Stimulated activated CD8-positive, alpha-beta memory T cell treated with anti-CD3 and anti-CD28 coated beads, Interleukin-15, amount 100 ng/mL, for 1 hour (primary cell): Measurements from ENCODE around the gene TNNC2.
"Not testable (repeated sequence)": the region's sequence is repeated elsewhere in the genome, so short reads cannot be mapped to it uniquely, and the experiment has no call there.

Source experiments
- DNase-seq: peaks from one replicate; pipeline ENCODE4 v3.0.0-alpha.2; 2020; ENCODE audit warnings: low read depth

Gene TNNC2

DNA sequence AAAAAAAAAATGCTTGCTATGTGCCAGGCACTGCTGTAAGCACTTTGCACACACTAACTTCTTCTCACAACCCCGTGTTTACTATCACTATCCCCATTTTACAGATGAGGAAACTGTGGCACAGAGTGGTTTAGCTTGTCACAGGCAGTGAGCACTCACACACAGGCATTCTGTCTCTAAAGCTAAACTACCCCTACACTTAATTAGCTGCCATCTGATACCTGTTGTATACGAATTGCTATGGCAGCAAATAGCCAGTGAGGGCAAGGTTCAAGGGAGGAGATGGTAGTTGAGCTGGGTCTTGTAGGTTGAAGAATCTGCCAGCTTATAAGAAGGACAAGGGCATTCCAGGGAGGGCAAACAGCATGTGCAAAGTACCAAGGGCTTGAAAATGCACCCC, 5.2 kb downstream of the TNNC2 start:
- DNase-seq: no peak

DNA sequence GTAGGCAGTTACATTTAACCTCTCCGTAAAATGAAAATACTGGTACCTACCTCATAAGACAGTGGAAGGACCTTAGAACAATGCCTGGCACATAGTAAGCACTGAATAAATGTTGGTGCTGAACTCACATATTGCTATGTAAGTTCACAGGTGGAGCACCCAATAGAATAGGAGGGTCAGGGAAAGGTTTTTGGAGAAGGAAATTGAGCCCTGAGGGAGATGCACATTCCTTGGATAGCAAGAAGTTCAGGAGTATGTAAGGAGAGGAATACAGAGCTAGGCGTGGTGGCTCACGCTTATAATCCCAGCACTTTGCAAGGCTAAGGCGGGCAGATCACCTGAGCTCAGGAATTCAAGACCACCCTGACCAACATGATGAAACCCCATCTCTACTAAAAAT, 7.6 kb downstream of the TNNC2 start:
- no peak for DNase-seq

DNA sequence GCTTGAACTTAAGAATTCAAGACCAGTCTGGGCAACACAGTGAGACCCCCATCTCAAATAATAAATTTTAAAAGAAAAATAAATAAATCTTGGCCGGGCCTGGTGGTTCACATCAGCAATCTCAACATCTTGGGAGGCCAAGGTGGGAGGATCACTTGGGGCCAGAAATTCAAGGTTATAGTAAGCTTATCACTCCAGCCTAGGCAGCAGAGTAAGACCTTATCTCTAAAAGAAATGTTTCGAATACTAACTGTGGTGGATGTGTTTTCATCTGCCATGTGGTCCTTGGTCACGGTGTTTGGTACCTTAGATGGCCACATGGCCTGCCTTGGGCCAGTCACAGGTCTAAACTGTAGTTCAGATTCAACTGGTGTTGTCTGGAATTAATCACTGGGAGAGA, 8.9 kb downstream of the TNNC2 start:
- DNase-seq: no peak

DNA sequence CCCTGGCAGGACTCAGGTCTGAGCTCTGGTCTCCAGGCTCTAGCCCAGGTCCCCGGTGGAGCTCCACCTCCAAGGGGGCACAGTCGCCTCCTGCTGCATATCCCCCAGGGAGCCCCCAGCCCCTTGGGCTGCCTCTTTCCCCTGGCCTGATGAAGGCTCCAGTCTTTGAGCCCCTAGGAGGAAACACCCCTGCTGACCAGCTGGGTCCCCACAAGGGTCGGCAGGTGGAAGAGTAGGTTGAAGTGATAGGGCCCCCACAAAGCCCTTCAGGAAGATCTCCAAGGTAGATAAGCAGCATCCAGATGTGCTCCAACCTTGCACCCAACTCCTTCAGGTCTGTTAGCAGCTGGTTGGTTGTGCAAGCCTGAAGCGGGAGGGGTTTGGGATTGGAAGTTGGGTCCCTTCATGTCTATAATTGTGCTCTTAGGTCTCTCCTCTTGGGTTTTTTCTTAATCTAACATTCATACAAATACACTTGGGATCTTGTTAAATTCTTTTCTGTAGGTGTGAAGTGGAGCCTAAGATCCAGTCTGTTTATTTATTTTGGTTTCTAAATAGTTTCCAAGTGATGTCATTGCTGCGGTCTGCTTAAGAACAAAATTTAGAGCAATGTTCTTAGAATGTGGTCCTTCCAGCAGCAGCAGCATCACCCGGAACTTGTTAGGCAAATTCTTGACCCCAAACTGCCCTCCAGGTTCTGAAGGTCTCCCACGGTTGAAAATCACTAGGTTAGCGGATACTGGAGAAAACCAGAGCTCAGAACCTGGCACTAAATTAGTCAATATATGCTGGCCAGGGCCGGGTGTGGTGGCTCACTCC, 9.5 kb downstream of the TNNC2 start:
- DNase-seq: no peak

DNA sequence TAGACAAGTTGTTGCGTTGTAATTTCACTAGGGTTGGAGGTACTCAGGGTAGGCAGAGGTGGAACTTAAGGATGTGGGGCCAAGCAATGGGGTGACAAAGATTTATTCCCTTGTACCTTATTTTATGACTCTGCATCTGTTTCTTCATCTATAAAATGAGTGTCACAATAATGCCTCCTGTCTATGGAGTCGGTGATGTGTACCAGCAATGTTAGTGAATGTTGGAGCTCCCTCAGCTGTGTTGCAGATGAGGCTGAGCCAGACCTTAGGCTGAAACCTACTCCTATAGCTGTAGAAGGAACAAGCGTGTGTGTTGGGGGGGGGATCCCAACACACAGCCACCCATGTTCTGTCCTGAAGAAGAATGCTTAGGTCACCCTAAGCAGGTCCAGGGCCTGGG, 10.2 kb downstream of the TNNC2 start:
- no peak for DNase-seq

GRCh38 chr20:45814314-45814713, 12.8 kb downstream of the TNNC2 start:
- DNase-seq: no peak

- no peak for DNase-seq
Observed at GRCh38 chr20:45813489-45813888, 13.6 kb downstream of the TNNC2 start.

DNA sequence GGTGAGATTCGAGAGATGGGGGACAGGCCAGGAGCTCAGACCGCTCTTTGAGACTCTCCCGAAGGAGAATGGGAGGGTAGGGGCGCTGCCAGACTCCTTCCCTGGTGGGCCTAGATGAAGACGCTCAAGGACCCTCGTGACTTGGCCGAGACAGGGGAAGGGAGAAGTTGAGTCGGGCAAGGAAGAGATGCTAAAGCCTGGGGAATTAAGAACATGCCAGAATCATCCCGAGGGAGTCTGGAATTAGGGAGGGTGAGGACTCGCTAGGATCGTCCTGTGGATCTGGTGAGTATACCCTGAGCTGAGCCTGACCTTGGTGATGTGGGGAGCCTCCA, 14.1 kb downstream of the TNNC2 start:
- DNase-seq: no peak

DNA sequence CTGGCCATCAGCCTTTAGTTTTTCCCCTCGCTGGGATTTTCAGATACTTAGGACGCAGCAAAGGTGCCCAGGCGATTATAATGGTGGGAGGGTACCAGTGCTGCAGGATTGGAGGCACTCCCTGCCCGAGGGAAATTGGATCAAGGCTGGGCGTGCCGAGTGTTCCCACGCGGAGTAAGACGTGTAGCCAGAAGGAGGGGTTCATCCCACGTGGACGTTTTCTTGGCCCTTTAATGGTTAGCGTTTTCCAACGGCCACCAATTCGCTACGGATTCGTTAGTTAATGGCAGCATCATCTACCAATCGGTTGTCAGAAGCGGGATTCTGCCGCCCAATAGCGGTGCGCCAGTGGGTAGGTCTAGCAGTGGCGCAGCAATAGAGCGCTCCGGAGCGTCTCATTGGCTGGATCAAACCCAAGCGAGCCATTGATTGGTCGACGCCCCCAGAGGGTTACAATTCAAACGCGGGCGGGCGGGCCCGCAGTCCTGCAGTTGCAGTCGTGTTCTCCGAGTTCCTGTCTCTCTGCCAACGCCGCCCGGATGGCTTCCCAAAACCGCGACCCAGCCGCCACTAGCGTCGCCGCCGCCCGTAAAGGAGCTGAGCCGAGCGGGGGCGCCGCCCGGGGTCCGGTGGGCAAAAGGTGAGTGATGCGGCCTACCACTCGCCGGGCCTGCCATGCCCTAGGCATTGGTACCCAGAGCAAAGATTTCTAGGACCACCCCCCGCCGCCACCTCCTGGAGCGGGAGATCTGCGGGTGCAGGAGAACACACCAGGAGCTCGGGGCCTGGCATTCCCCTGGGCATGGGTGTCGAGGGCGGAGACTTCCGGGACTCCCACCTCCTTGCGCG, 14.7 kb downstream of the TNNC2 start, which contains the start of gene UBE2C:
UBE2C (plus strand) TSS at position 488 of the 849 bp plus-strand sequence; CDS start at position 540, 52 bp downstream.
- DNase-seq: peak; percentile 84

DNA sequence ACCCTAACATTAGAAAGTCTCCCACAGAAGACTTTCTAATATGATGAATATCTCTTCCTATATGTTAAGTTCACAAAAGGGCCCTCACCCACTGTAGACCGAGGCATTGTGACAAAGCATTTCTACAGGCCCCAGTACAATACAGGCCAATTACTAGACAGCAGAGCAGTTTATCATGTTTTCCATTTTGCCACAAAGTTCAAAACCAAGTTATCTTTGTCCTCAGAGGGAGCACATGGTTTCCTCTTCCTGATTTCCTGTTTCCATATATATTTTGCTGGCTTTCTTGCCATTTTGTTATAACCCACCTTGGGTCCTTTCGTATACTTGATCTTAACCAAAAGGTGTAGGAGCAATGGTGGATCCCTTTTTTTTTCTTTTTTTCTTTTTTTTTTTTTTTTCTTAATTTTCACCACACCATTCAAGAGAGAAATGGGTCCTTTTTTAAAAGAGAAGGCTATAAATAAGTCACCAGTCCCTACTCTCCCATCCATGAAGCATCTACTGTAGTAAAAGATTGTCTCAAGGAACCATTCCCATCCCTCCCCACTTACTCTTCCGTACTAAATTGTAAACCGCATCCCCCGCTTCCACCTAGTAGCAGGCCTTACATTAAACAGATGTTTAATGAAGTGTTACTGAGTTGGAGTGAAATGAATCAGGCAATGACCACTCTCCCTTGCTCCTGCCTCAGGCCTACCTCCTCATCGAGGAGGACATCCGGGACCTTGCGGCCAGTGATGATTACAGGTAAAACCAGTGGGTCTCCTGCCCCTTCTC, 16.7 kb downstream of the TNNC2 start:
- DNase-seq: no peak

DNA sequence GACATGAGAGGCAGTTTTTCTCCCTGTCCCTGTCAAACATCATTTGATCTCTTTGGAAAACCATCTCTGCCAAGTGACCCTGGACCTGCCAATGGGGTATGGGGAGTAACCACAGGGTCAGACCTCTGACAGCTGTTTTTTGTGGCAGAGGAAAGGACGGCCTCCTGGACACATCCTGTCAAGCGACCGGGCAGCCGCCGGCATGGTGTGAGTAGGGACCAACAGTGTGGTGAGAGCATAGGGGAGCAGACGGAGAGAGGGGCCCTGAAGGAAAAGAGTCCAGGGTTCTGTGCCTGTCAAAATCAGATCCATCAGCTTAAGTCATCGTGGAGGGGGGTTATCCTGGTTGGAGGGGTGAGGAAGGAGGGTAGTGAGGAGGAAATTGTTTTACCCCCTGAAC, 25.3 kb downstream of the TNNC2 start:
- DNase-seq: no peak

GRCh38 chr20:45798935-45799642, 28.0 kb downstream of the TNNC2 start:
- DNase-seq: peak; percentile 40

DNA sequence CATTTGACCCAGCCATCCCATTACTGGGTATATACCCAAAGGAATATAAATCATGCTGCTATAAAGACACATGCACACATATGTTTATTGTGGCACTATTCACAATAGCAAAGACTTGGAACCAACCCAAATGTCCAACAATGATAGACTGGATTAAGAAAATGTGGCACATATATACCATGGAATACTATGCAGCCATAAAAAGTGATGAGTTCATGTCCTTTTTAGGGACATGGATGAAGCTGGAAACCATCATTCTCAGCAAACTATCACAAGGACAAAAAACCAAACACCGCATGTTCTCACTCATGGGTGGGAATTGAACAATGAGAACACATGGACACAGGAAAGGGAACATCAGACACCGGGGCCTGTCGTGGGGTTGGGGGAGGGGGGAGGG, 29.2 kb downstream of the TNNC2 start:
- DNase-seq: not testable (repeated sequence)

GRCh38 chr20:45797510-45797909, 29.6 kb downstream of the TNNC2 start:
- not testable (repeated sequence) for DNase-seq

- no peak for DNase-seq
Observed at GRCh38 chr20:45796337-45797065, 30.6 kb downstream of the TNNC2 start.

- DNase-seq: no peak
Observed at GRCh38 chr20:45792317-45793118, 34.6 kb downstream of the TNNC2 start.

- DNase-seq: no peak
Observed at GRCh38 chr20:45788351-45788750, 38.8 kb downstream of the TNNC2 start.

GRCh38 chr20:45783656-45784294, 43.3 kb downstream of the TNNC2 start:
- DNase-seq: no peak

- no peak for DNase-seq
Observed at GRCh38 chr20:45782890-45783289, 44.2 kb downstream of the TNNC2 start.
